Measurements from ENCODE around the gene FCHO2. TPM values are rescaled to one million over a fixed set of nuclear protein-coding genes. Genes with fewer than 3 reads are reported as not detected.

FCHO2 gene
- total and polyA plus RNA-seq, 2 of the 8 experiments (the other 6 are each of a cell fraction or from before 2014, with no cell fraction given), result 4.3 to 15.7 TPM

GRCh38 chr5:73132759-73133158 lies 176.9 kb downstream of the FCHO2 start:
- FAIRE-seq, result no peak
- WGBS, 2 experiments (ENCODE audit: extremely low coverage in 1 of 2, insufficient coverage in 1 of 2, insufficient read length in 1 of 2, insufficient replicate concordance in 2 of 2, low coverage in 1 of 2, low lambda C conversion rate in 2 of 2, missing lambda C conversion rate in 1 of 2), result 93% methylated on average over 2 of the region's 2 CpGs; no CpG with 5 or more reads in 1 of the 2 experiments
- Histone ChIP-seq H2AFZ (ENCODE audit: low read length) (no peak overlapping the region), H4K91ac (replicated peaks; ENCODE audit: insufficient read length, low read length) (no peak overlapping the region), H3K18ac (ENCODE audit: extremely low read depth, low read length) (no peak overlapping the region), H4K8ac (ENCODE audit: extremely low read depth, insufficient read depth, low read length) (no peak overlapping the region), H3K27me3 (replicated peaks in 1 of 4; ENCODE audit: control insufficient read depth in 3 of 4, extremely low read depth in 1 of 4, insufficient read depth in 3 of 4, low read length in 3 of 4) (no peaks in the 10 kb centered on the region; a peak in 1 of 7 replicates), H3K79me2 (ENCODE audit: control insufficient read depth in 1 of 2, insufficient read depth in 2 of 2, low read length in 2 of 2) (no peaks in the 10 kb centered on the region), H3K9ac (replicated peaks in 1 of 4; ENCODE audit: extremely low read depth in 1 of 4, low read depth in 3 of 4, low read length in 3 of 4) (no peak overlapping the region), H3K23me2 (ENCODE audit: low read depth, low read length) (no peaks in the 10 kb centered on the region), H2BK12ac (ENCODE audit: low read depth, low read length) (no peak overlapping the region), H3K36me3 (ENCODE audit: control insufficient read depth in 2 of 4, insufficient read depth in 4 of 4, low read length in 3 of 4) (no peaks in the 10 kb centered on the region), H2BK5ac (ENCODE audit: low read depth, low read length) (no peak overlapping the region), H2AK5ac (ENCODE audit: low read depth, low read length) (no peak overlapping the region), H3K9me3 (ENCODE audit: insufficient read depth in 2 of 2, low read depth in 1 of 2, low read length in 1 of 2) (no peaks in the 10 kb centered on the region), H3K4ac (replicated peaks; ENCODE audit: insufficient read length, low read depth, low read length) (no peak overlapping the region), H3K4me2 (ENCODE audit: insufficient read depth in 1 of 2, low read depth in 2 of 2, low read length in 2 of 2) (no peak overlapping the region), H3K4me3 (ENCODE audit: extremely low read depth in 1 of 4, insufficient read depth in 2 of 4, low read depth in 3 of 4, low read length in 4 of 4) (no peak overlapping the region), H4K5ac (ENCODE audit: insufficient read length, low read depth, low read length) (no peak overlapping the region), H2BK15ac (ENCODE audit: low read length) (no peak overlapping the region), H3K4me1 (replicated peaks in 1 of 4; ENCODE audit: control insufficient read depth in 3 of 4, insufficient read depth in 4 of 4, low read length in 3 of 4) (peaks cover 0 to 14% (median 4%) of the 10 kb centered on the region in 4 experiments; a peak in 4 of 7 replicates), H3K56ac (replicated peaks; ENCODE audit: insufficient read length, low read depth, low read length) (no peak overlapping the region), H4K20me1 (replicated peaks in 1 of 2; ENCODE audit: control insufficient read depth in 1 of 2, insufficient read depth in 2 of 2, low read length in 2 of 2) (no peaks in the 10 kb centered on the region), H3K14ac (ENCODE audit: insufficient read length) (no peak overlapping the region), H2BK20ac (ENCODE audit: low read length) (no peak overlapping the region), H2BK120ac (replicated peaks; ENCODE audit: low read depth, low read length) (no peak overlapping the region), H3K23ac (ENCODE audit: insufficient read length) (no peak overlapping the region), H3K27ac (ENCODE audit: low read depth, low read length) (no peak overlapping the region), H3K79me1 (ENCODE audit: low read depth, low read length) (no peaks in the 10 kb centered on the region)
- no peak for TF ChIP-seq SIX5 (IDR thresholded peaks at IDR 0.05; ENCODE audit: low read depth, low read length)
- POLR2A ChIA-PET (ENCODE audit: partially characterized antibody), result interaction anchor here (1.3 kb wide), 1 partner anchor 20 kb away, joined by 3 read pairs; no protein-coding TSS in a partner anchor
- no peak for DNase-seq (ENCODE audit: low read depth in 1 of 2, low spot score in 2 of 2)
- CTCF ChIA-PET (ENCODE audit: partially characterized antibody), result interaction anchor here (1.0 to 2.1 kb wide), 6 partner anchors 10 to 83 kb away, joined by 3 to 12 read pairs (median 5); partner anchors contain the start of gene TMEM171
